UCSD-AML1 (cell line): ENCODE data around the gene HMOX1.

ENCODE experiments used
- DNase-seq: peaks from one replicate; lab custom pipeline; 2025; ENCODE audit not compliant: unreplicated experiment; lab: John Stamatoyannopoulos, UW

The HMOX1 gene

DNA sequence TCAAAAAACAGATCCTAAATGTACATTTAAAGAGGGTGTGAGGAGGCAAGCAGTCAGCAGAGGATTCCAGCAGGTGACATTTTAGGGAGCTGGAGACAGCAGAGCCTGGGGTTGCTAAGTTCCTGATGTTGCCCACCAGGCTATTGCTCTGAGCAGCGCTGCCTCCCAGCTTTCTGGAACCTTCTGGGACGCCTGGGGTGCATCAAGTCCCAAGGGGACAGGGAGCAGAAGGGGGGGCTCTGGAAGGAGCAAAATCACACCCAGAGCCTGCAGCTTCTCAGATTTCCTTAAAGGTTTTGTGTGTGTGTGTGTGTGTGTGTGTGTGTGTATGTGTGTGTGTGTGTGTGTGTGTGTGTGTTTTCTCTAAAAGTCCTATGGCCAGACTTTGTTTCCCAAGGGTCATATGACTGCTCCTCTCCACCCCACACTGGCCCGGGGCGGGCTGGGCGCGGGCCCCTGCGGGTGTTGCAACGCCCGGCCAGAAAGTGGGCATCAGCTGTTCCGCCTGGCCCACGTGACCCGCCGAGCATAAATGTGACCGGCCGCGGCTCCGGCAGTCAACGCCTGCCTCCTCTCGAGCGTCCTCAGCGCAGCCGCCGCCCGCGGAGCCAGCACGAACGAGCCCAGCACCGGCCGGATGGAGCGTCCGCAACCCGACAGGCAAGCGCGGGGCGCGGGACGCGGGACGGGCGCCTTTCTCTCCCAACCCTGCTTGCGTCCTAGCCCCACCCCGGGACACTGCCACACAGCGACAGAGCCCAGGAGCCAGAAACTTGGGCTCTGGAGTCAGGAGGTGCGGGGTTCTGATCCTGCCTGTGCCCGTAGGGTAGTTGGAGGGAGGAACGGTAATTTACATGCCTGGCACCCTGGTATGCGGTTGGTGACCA lies at the start of gene HMOX1:
Gene HMOX1, plus strand, starts transcription at position 560 of the 887 bp plus-strand sequence. Its CDS starts 78 bp downstream, at position 638.
- peak; percentile 81 for DNase-seq

DNA sequence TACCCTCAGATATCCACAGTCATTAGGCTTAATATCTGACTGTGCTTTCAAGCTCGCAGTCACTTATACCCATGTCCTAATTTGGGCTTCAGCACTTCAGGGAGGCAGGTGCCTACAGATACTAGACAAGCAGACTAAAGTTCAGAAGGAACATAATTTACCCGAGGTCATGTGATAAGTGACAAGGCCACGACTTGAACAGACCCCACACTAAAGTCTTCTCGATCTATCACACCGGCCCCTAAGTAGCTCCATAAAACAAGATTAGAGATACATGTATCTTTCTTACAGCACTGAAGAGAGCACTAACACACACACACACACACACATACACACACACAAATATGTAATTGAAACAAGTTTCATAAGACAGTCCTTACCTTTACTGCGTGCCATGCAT lies 48.6 kb upstream of the HMOX1 start:
- DNase-seq: no peak

DNA sequence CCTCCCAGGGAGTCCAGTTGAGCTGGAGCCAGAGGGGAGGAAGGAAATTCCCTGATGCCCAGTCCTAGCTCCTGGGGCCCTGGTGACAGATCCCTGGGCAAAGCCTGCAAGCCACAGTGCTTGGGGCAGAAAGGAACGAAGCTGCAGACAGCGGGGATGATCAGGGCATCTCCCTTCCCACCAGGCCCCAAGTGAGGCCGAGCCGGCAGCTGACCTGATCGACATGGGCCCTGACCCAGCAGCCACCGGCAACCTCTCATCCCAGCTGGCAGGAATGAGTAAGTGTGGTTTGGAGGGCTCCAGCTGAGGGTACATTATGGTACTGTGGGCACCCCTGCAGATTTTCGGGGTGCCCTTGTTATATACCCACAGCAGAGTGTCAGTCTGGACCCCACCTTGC lies 47.7 kb upstream of the HMOX1 start:
- no peak for DNase-seq

- peak; percentile 32 for DNase-seq
Observed at GRCh38 chr22:35334004-35334403, 46.9 kb upstream of the HMOX1 start.

GRCh38 chr22:35335468-35335867 lies 45.4 kb upstream of the HMOX1 start:
- DNase-seq: no peak

DNA sequence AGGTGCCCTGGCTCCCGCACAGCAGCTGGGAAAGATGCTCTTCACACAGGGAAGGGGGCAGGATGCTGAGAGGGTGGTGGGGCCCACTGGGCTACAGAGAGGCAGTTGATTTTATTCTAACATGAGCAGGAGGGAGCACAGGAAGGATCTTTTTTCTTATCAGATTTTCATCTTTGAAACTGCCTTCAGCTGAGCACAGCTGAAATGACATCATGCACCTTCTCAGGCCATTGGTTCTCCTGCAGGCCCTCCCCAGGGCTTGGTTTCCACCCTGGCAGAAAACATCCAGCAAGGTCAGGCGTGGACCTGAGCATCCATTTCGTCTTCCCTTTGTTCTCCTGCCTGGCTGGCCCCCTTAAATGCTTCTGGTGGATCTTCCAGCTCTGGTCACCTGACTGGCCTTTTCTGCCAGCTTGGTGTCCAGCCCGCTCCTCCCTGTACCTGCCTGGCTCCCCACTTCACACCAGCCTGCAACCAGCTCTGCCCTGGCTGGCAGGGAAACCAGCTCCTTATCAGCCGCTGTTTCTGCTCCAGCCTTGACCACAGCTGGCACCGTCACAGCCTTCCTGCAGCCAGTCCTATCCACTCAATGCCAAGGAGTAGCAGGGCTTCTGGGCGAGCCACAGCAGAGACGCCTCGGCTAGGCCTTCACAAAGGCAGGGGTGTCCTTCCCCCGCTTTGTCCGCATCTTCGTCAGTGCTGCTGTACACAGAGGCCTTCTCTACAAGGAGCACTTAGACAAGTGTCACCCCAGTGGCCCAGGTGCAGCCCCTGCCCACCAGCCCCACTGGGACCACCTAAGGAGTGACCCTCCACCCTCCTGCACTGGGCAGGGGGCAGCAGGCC lies 44.7 kb upstream of the HMOX1 start:
- no peak for DNase-seq

- no peak for DNase-seq
Observed at GRCh38 chr22:35337932-35338331, 43.0 kb upstream of the HMOX1 start.

- no peak for DNase-seq
Observed at GRCh38 chr22:35341090-35341874, 39.6 kb upstream of the HMOX1 start.

DNA sequence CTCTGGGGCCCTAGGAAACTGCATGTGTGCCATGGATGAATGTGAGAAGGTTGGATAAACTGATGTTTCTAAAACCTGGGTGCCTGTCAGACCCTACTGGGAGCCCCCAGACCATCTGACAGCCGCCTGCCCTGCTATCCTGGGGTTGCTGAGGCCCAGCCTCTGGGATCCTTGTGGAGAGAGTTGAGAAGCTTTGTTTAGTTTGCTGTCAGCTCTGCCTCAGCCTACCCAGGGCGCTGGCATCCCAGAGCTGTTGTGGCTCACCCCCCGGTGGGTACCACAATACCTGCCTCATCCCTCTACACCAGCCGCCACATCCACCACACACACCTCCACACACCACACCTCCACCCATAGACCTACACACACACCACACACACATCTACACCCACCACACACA lies 38.5 kb upstream of the HMOX1 start:
- no peak for DNase-seq

DNA sequence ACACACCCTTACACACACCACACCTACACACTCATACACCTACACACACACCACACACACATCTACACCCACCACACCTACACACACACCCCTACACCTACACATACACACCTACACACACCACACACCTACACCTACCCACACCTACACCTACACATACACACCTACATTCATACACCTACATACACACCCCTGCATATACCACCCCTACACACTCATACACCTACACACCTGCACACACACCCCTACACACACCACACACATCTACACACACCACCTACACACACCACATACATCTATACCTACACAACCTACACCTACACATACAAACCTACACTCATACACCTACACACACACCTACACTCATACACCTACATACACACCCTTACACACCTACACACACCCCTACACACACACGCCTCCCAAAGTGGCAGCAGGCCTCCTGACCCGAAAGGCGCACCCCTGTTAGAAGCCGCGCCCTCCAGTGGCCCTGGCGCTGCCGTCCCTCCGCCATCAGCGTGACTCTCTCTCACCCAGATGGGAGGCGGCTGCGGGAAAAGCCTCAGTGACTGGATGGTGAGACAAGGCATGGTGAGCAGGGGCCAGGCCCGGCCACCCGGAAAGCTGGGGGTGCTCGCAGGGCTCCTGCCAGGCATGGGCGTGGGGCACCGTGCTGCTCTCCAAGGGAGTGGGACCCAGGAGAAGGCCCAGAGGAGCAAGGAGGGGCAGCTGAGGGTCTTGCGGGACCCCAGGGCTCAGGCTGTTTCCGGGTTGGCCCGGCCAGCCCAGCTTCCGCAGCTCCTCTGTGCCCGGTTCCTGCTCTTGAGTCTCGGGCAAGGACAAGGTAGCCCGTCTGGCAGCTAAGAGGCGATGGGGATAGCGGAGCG lies 37.0 kb upstream of the HMOX1 start:
- DNase-seq: no peak

DNA sequence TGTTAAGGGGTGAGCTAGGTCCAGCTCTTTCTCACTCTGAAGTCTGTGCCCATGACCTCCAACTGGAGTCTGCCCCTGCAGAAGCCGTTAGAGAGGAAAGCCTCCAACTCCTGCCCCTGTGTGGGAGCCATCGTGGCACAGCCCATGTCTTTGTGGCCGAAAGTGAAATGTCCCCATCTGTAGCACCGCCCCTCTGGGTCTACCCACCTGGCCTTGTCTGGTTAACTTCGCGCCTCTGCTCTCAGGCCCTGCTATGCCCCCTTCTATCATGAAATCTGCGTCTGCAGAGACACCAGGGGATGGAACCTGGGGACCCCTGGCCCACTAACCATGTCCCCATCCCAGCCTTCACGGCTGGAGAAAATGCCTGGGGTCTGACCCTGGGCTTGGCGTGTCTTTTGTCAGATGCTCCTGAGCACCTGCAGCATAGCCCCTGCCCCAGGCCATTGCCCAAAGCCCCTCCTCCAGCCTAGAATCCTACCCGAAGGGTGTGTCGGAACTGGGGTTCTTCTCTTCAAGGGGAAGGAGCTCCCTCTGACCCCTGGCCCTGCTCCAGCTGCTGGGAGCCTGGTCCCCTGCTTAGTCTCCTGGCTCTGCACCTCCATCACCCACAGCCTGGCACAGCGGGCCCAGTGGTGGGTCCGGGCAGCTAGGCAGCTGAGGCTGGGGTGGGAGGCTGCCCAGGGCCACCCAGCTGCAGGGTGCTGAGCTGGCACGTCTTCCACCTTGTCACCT lies 35.8 kb upstream of the HMOX1 start:
- no peak for DNase-seq

- DNase-seq: no peak
Observed at GRCh38 chr22:35345808-35346505, 34.9 kb upstream of the HMOX1 start.

- DNase-seq: no peak
Observed at GRCh38 chr22:35346596-35347220, 34.2 kb upstream of the HMOX1 start.

- no peak for DNase-seq
Observed at GRCh38 chr22:35347462-35347861, 33.4 kb upstream of the HMOX1 start.

- no peak for DNase-seq
Observed at GRCh38 chr22:35348026-35348590, 32.8 kb upstream of the HMOX1 start.

- no peak for DNase-seq
Observed at GRCh38 chr22:35348703-35349102, 32.2 kb upstream of the HMOX1 start.

- DNase-seq: no peak
Observed at GRCh38 chr22:35349368-35349703, 31.6 kb upstream of the HMOX1 start.
